ENCODE results near the gene CDA. TPM values are rescaled to one million over a fixed set of nuclear protein-coding genes. Genes with fewer than 3 reads are reported as not detected.

The CDA gene
- total RNA-seq, 4 donors from 2014 or later: 9.7 to 53.7 (median 45.9) TPM

GRCh38 chr1:20552728-20553445, 36.0 kb upstream of the CDA start:
- intact Hi-C loops (cut with DNase I): no loop called here

DNA sequence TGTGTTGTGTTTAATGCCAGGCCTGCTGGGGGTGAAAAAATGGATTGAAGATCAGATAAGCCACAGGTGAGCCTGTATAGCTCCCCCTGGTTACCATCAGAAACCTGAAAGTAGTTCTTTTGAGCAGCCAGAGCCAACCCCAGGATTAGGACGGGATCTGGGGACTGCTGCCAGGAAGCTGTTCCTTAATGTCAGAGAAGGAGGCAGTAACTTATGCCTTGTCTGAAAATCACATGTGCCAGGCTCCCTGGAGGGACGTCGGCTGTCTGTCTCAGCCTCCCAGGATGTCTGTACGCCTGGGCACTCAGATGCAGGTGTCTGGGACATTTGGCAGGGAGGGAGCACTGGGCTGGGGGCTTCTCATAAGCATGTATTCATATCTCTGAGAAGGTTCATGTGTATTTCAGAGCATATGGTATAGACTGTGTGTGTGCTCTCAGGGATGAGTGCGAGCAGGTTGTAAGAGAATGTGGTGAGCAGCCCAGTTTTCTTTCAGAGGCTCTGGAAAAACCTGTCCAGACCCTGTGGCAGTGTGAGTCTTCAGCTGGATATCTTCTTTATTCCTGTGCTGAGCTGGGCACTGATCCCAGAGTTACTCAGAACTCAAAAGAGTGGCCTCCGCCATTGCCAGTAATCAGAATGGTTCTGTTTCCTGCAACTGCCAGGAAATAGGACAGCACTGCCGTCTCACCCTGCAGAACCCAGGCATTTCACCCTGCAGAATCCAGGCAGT, 33.7 kb upstream of the CDA start:
- no peak overlapping the region for H3K4me3 ChIP-seq
- intact Hi-C loops (cut with DNase I): no loop called here
- peak overlapping the region; percentile 19 to 79 (median 56) for H3K27ac ChIP-seq
- H3K36me3 ChIP-seq: no peaks in the 10 kb centered on the region
- H3K27me3 ChIP-seq: peaks cover 3 to 71% (median 5%) of the 10 kb centered on the region in 4 donors
- 36 to 38% methylated on average over 5 to 7 of the region's 7 CpGs for WGBS, 2 donors
- H3K9me3 ChIP-seq: no peaks in the 10 kb centered on the region
- DNase-seq: no peak
- H3K4me1 ChIP-seq: peaks cover 14 to 48% (median 21%) of the 10 kb centered on the region in 3 donors
- TF ChIP-seq, protein P1, sequence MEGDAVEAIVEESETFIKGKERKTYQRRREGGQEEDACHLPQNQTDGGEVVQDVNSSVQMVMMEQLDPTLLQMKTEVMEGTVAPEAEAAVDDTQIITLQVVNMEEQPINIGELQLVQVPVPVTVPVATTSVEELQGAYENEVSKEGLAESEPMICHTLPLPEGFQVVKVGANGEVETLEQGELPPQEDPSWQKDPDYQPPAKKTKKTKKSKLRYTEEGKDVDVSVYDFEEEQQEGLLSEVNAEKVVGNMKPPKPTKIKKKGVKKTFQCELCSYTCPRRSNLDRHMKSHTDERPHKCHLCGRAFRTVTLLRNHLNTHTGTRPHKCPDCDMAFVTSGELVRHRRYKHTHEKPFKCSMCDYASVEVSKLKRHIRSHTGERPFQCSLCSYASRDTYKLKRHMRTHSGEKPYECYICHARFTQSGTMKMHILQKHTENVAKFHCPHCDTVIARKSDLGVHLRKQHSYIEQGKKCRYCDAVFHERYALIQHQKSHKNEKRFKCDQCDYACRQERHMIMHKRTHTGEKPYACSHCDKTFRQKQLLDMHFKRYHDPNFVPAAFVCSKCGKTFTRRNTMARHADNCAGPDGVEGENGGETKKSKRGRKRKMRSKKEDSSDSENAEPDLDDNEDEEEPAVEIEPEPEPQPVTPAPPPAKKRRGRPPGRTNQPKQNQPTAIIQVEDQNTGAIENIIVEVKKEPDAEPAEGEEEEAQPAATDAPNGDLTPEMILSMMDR (IDR thresholded peaks at IDR 0.05): no peak
- no peak for TF ChIP-seq POLR2A (IDR thresholded peaks at IDR 0.05)

More at GRCh38 chr1:20552728-20553445, 36.0 kb upstream of the CDA start:
- no peaks in the 10 kb centered on the region for H3K9me3 ChIP-seq
- no peak for TF ChIP-seq POLR2A (IDR thresholded peaks at IDR 0.05)
- TF ChIP-seq, protein P1 (IDR thresholded peaks at IDR 0.05): no peak
- H3K27me3 ChIP-seq: peaks cover 3 to 91% (median 5%) of the 10 kb centered on the region in 4 donors
- no peaks in the 10 kb centered on the region for H3K36me3 ChIP-seq
- H3K4me3 ChIP-seq: peak overlapping the region; percentile 15 to 61 (median 31)
- no peak for DNase-seq
- no CpG with 5 or more reads among the region's 82 CpGs for WGBS, 2 donors
- peak overlapping the region in 1 of 4 donors; percentile 6 for H3K27ac ChIP-seq
- peaks cover 14 to 48% (median 21%) of the 10 kb centered on the region in 3 donors for H3K4me1 ChIP-seq

DNA sequence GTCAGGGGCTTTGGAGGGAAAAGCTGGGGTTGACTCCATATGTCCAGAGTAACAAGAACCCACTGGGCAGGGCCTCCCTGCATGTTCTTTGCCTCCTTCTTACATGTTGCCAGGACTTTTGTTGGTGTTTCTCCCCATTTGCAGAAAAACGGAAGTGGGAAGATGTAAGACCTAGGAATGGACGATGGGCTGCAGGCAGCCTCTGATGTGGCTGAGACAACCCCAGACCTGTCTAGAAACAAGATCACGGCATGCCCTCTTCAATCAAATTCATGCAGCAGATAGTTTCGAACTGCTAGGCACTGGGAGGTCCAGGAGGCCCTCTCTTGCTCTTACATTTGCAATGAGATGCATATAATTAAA, 33.2 kb upstream of the CDA start:
- WGBS, 2 donors: 14 to 48% methylated on average over 2 to 3 of the region's 4 CpGs
- H3K9me3 ChIP-seq: no peaks in the 10 kb centered on the region
- no peak for DNase-seq
- TF ChIP-seq POLR2A (IDR thresholded peaks at IDR 0.05): no peak
- TF ChIP-seq, protein P1 (IDR thresholded peaks at IDR 0.05): no peak
- H3K27me3 ChIP-seq: peaks cover 2 to 71% (median 5%) of the 10 kb centered on the region in 4 donors
- peak overlapping the region in 3 of 4 donors; percentile 19 to 79 (median 62) for H3K27ac ChIP-seq
- H3K36me3 ChIP-seq: no peaks in the 10 kb centered on the region
- H3K4me1 ChIP-seq: peaks cover 14 to 48% (median 21%) of the 10 kb centered on the region in 3 donors
- intact Hi-C loops (cut with DNase I): no loop called here
- H3K4me3 ChIP-seq: no peak overlapping the region

- no peak overlapping the region for H3K4me3 ChIP-seq
- intact Hi-C loops (cut with DNase I): no loop called here
- WGBS, 2 donors: 78 to 95% methylated on average over 4 to 5 of the region's 5 CpGs
- no peak for DNase-seq
- no peak overlapping the region for H3K27ac ChIP-seq
- H3K27me3 ChIP-seq: peaks cover 0 to 69% (median 0%) of the 10 kb centered on the region in 4 donors
- TF ChIP-seq POLR2A (IDR thresholded peaks at IDR 0.05): no peak
- TF ChIP-seq, protein P1 (IDR thresholded peaks at IDR 0.05): no peak
- no peaks in the 10 kb centered on the region for H3K9me3 ChIP-seq
- H3K36me3 ChIP-seq: no peaks in the 10 kb centered on the region
- H3K4me1 ChIP-seq: peaks cover 11 to 28% (median 11%) of the 10 kb centered on the region in 3 donors
Measured at GRCh38 chr1:20558191-20558590, 30.7 kb upstream of the CDA start.

DNA sequence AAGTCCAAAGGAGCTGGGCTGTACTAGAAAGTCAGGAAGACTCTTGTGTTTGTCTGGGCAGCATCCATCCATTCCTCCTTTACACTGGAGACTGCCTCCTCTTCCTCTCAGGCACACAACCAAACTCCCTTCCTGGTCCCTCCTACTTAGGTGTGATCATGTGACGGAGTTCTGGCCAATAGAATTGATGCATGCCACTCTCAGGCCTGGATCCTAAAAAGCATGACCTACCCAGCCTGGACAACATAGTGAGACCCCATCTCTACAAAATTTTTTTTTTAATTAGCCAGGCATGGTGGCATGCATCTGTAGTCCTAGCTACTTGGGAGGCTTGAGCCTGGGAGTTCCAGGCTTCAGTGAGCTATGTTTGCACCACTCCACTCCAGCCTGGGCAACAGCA, 27.9 kb upstream of the CDA start:
- TF ChIP-seq POLR2A (IDR thresholded peaks at IDR 0.05): no peak
- TF ChIP-seq, protein P1 (IDR thresholded peaks at IDR 0.05): no peak
- no peak overlapping the region for H3K4me3 ChIP-seq
- H3K27ac ChIP-seq: no peak overlapping the region
- peaks cover 0 to 45% (median 0%) of the 10 kb centered on the region in 4 donors for H3K27me3 ChIP-seq
- DNase-seq: no peak
- peaks cover 0 to under 1% (median 0%) of the 10 kb centered on the region in 3 donors for H3K4me1 ChIP-seq
- no peaks in the 10 kb centered on the region for H3K36me3 ChIP-seq
- intact Hi-C loops (cut with DNase I): no loop called here
- no peaks in the 10 kb centered on the region for H3K9me3 ChIP-seq
- WGBS, 2 donors: 29 to 67% methylated on average over 1 of the region's 1 CpG
